PFSK-1 (cell line): ENCODE measurements around the gene CASZ1.

ENCODE experiments used
- POLR2AphosphoS5 ChIP-seq: IDR thresholded peaks from 2 replicates; pipeline ENCODE4 v1.6.1; 2012; ENCODE audit warnings: low read depth, mild to moderate bottlenecking, control low read depth, low read length, moderate library complexity
- TAF1 ChIP-seq: IDR thresholded peaks from 2 replicates; pipeline ENCODE4 v1.6.1; 2012; ENCODE audit warnings: low read length, control low read depth, borderline replicate concordance; ENCODE audit not compliant: insufficient read depth

DNA sequence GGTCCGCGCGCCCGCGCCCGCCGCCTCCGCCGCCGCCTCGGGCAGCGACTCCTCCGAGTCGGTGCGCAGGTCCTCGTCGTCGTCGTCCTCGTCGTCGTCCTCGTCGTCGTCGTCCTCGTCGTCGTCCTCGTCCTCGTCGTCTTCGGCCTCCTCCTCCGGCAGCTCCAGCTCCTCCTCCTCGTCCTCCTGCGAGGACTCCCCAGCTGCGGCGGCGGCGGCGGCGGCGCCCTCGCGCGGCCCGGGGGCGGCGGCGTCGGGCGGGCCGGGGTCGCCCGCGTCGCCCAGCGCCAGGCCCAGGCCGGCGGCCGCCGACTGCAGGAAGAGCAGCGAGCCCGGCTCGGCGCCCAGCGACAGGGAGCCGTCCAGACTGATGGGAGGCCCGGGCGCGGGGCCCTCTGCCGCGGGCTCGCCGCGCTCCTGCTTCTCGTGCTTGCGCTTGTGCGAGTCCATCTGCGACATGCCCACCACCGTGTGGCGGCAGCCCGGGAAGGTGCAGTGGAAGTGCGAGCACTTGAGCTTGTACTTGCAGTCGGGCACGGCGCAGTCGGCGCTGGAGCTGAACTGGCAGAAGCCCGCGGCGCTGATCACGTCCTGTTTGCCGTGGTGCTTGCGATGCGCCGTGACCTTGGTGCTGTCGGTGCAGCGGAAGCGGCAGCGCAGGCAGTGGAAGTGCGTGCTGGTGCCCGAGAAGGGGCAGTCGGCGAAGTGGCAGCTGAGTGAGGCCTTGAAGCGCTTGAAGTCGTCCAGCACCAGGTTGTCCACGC is 157.3 kb downstream of the CASZ1 start:
- no peak for TF ChIP-seq POLR2AphosphoS5
- TF ChIP-seq TAF1, result no peak
